AG04450 (cell line): ENCODE results near the gene PRDM10. TPM values are rescaled to one million over a fixed set of nuclear protein-coding genes. Genes with fewer than 3 reads are reported as not detected.

Experiments
- CTCF ChIA-PET: fragments of 300-600, 350-600 bp; formaldehyde crosslinking; extraction: SDS; loops from one replicate; lab custom pipeline; 2022; ENCODE audit warnings: antibody characterized with exemption, inconsistent platforms; lab: Charles Lee
- POLR2A ChIA-PET: fragments of 350-600 bp; formaldehyde crosslinking; extraction: SDS; loops from one replicate; lab custom pipeline; 2021; ENCODE audit warnings: antibody characterized with exemption, inconsistent platforms; lab: Yijun Ruan, JAX
- DNase-seq: peaks from one replicate; pipeline ENCODE4 v3.0.0-alpha.2; 2011; ENCODE audit warnings: low read depth, low spot score
- H3K27ac ChIP-seq: one replicate; pipeline ENCODE4 v1.5.1; 2012; ENCODE audit warnings: low read depth, low read length, control low read depth
- H3K27me3 ChIP-seq: one replicate; pipeline ENCODE4 v1.6.0; 2012; ENCODE audit warnings: low read length; ENCODE audit not compliant: control insufficient read depth, insufficient read depth
- H3K4me3 ChIP-seq: 2 replicates; pipeline ENCODE4 v1.5.1; 2011; ENCODE audit warnings: mild to moderate bottlenecking, low read depth, low read length, control low read depth
- H3K9me3 ChIP-seq: 2 replicates; pipeline ENCODE4 v1.5.1; 2012; ENCODE audit warnings: low read length; ENCODE audit not compliant: control insufficient read depth, insufficient read depth
- polyA plus RNA-seq: library from polyadenylated mRNA; depleted of rRNA; stranded (reverse); fragments of >200 nt; gene quantifications from 2 replicates; pipeline ENCODE4 v1.2.3, GENCODE V29; 2011
- TF ChIP-seq, protein P1 (sequence below): IDR thresholded peaks from 2 replicates; pipeline ENCODE4 v1.5.1; 2011; ENCODE audit warnings: low read depth, low read length, control low read depth, inconsistent platforms

The PRDM10 gene
- polyA plus RNA-seq, 1 experiment = 3.9 TPM

DNA sequence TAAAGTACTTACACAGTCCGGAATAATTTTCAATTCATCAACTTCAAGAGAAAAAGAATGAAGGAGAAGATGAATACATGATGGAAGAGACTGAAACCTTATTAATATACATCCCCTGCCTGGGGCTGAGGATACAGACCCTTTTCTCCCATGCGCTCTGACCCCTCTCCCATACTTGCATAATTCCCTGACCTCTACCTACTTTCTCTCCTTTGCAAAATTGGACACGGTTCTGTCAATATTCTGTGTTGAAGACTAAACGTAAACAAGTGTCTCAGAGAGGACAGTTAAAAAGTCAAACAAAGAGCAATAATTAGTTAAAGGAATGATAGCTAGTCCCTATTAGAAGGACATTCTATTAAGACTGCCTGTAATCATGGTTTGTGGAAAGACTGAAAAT lies 7.5 kb downstream of the PRDM10 start:
- Histone ChIP-seq H3K27ac (no peak overlapping the region), H3K9me3 (no peaks in the 10 kb centered on the region; the same call in 1 of the 2 replicates), H3K27me3 (no peaks in the 10 kb centered on the region), H3K4me3 (no peak overlapping the region)
- TF ChIP-seq, protein P1, sequence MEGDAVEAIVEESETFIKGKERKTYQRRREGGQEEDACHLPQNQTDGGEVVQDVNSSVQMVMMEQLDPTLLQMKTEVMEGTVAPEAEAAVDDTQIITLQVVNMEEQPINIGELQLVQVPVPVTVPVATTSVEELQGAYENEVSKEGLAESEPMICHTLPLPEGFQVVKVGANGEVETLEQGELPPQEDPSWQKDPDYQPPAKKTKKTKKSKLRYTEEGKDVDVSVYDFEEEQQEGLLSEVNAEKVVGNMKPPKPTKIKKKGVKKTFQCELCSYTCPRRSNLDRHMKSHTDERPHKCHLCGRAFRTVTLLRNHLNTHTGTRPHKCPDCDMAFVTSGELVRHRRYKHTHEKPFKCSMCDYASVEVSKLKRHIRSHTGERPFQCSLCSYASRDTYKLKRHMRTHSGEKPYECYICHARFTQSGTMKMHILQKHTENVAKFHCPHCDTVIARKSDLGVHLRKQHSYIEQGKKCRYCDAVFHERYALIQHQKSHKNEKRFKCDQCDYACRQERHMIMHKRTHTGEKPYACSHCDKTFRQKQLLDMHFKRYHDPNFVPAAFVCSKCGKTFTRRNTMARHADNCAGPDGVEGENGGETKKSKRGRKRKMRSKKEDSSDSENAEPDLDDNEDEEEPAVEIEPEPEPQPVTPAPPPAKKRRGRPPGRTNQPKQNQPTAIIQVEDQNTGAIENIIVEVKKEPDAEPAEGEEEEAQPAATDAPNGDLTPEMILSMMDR = no peak
- no peak for DNase-seq
- ChIA-PET POLR2A (no interaction called here), CTCF (no interaction called here)

DNA sequence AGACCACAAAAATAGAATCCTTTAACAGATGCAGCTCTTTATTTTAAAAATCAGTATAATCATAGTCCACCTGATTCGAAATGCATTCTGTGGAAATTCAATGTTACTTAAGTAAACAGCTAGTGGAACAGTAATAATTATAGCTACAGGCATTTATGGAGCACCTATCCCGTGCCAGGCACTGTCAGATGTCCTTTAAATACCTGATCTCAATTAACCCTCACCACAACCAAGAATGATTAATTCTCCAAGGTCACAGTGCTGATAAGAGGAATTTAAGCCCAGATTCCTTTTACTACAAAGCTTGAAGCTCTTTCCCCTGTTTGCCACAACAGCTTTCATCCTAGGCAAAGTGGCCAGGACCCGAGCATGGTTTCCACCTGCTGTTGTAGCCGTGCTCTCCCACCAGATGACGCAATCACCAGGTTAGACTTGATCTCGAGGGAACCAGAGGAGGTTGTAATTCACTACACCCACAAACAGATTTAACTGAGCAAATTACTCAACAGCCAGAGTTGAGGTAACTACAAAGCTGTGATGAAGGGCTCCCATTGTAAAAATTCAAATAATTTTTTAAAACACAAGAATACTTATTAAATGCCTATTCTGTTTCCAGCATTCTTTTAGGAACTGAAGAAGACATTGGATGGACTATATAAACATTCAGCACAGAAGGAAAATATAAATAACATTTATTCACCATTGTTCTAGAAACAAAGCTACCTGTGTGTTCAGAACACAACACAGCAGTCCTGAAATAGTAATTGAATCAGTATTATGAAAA lies 10.3 kb downstream of the PRDM10 start:
- no peak for DNase-seq
- ChIA-PET POLR2A (interaction anchor here (2.0 kb wide), 1 partner anchor 10 kb away, joined by 12 read pairs; the partner anchor contains the start of gene PRDM10), CTCF (interaction anchor here (0.7 to 1.2 kb wide), 3 partner anchors 69 to 140 kb away, joined by 4 to 7 read pairs (median 5); no protein-coding TSS in a partner anchor)
- Histone ChIP-seq H3K9me3 (no peaks in the 10 kb centered on the region; the same call in 1 of the 2 replicates), H3K4me3 (no peak overlapping the region), H3K27me3 (no peaks in the 10 kb centered on the region), H3K27ac (no peak overlapping the region)
- TF ChIP-seq, protein P1 = no peak

DNA sequence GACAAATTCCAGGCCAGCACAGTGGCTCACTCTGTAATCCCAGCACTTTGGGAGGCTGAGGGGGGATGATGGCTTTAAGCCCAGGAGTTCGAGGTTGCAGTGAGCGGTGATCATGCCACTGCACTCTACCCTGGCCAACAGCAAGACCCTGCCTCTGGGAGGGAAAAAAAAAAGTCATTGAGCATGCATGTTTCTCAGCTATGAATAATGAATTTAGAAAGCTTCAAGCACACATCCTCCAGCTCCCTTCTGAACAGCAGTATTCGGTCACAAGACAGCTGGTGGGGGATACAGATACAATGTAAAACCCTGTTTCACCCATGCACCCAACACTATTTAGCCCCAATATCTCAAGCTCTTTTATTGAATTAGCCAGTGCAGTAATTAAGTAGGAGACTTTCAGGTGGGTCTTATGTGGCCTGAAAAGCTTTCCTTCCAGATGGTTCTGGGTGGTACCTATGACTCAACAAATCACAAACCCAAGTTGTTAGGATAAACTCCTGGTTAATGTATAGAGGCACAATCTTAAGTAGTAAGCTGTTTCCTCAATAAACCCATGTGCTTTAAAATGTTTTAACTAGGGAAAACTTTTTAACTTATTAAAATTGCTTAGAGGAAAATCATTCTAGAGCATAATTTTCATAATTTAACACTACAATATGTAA lies 13.4 kb downstream of the PRDM10 start:
- ChIA-PET CTCF (interaction anchor here (1.0 to 1.8 kb wide), 2 partner anchors 65 to 143 kb away, joined by 6 to 9 read pairs; no protein-coding TSS in a partner anchor), POLR2A (no interaction called here)
- Histone ChIP-seq H3K27ac (no peak overlapping the region), H3K4me3 (no peak overlapping the region), H3K27me3 (no peaks in the 10 kb centered on the region), H3K9me3 (no peaks in the 10 kb centered on the region; the same call in 1 of the 2 replicates)
- TF ChIP-seq, protein P1 = no peak
- DNase-seq = no peak

DNA sequence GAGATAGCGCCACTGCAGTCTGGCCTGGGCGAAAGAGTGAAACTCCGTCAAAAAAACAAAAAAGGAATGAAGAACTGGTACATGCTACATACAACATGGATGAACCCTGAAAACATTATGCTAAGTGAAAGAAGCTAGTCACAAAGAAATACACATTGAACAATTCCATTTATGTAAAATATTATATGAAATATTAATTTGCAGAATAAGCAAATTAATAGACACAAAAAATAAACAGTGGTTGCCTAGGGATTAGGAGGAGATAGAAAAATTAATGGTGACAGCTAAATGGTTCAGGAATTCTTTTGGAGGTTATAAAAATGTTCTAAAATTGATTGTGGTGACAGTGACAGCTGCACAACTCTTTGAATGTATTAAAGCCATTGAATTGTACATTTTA lies 14.7 kb downstream of the PRDM10 start:
- no peak for DNase-seq
- H3K27ac ChIP-seq = no peak overlapping the region
- no peaks in the 10 kb centered on the region; the same call in 1 of the 2 replicates for H3K9me3 ChIP-seq
- ChIA-PET CTCF (interaction anchor here (2.0 kb wide), 1 partner anchor 144 kb away, joined by 12 read pairs; no protein-coding TSS in a partner anchor), POLR2A (no interaction called here)
- H3K4me3 ChIP-seq = no peak overlapping the region
- TF ChIP-seq, protein P1 = no peak
- no peaks in the 10 kb centered on the region for H3K27me3 ChIP-seq
